PC-9 (cell line): ENCODE measurements around the gene CADM1. TPM values are rescaled to one million over a fixed set of nuclear protein-coding genes. Genes with fewer than 3 reads are reported as not detected.

Experiments used
- BruUV-seq: library from RNA; stranded (reverse); fragments of 400-500 nt; replicated peaks from 2 replicates; lab custom pipeline; 2021; lab: Mats Ljungman, UMichigan
- CTCF ChIA-PET: fragments of 300-600 bp; sonication (Branson Sonifier 250); formaldehyde crosslinking; loops from one replicate; lab custom pipeline; 2022; ENCODE audit warnings: antibody characterized with exemption; lab: Charles Lee
- POLR2A ChIA-PET: fragments of 300-600 bp; sonication (Branson Sonifier 250); formaldehyde crosslinking; loops from one replicate; lab custom pipeline; 2022; ENCODE audit warnings: antibody characterized with exemption; ENCODE audit not compliant: unreplicated experiment; lab: Charles Lee
- DNase-seq, 2 experiments: peaks; one replicate each; pipeline versions ENCODE4 v3.0.0 to v3.0.0-alpha.2; 2015 to 2022; ENCODE audit warnings: mixed read lengths in 1 of 2
- H2AFZ ChIP-seq: fragments of 200-600 bp; sonication (generic); 2 replicates; pipeline ENCODE4 v1.8.1; 2017; ENCODE audit warnings: antibody characterized with exemption
- H3F3A ChIP-seq: fragments of 200-600 bp; sonication (generic); 2 replicates; pipeline ENCODE4 v1.8.1; 2017; ENCODE audit warnings: antibody characterized with exemption, mild to moderate bottlenecking, low read depth; ENCODE audit not compliant: insufficient read depth
- H3K27ac ChIP-seq: fragments of 200-600 bp; sonication (generic); 2 replicates; pipeline ENCODE4 v1.6.1; 2016; ENCODE audit warnings: mixed run types
- H3K27me3 ChIP-seq: fragments of 200-600 bp; sonication (generic); 2 replicates; pipeline ENCODE4 v1.6.1; 2016; ENCODE audit warnings: low read depth, mixed run types; ENCODE audit not compliant: insufficient read depth
- H3K36me3 ChIP-seq: fragments of 200-600 bp; sonication (generic); 2 replicates; pipeline ENCODE4 v1.6.1; 2016; ENCODE audit warnings: low read depth, mixed run types
- H3K4me1 ChIP-seq: fragments of 200-600 bp; sonication (generic); replicated peaks from 2 replicates; pipeline ENCODE4 v1.6.1; 2016; ENCODE audit warnings: mixed run types; ENCODE audit not compliant: insufficient read depth
- H3K4me2 ChIP-seq: fragments of 200-600 bp; sonication (generic); 2 replicates; pipeline ENCODE4 v1.6.1; 2017; ENCODE audit warnings: mixed run types
- H3K4me3 ChIP-seq: fragments of 200-600 bp; sonication (generic); 2 replicates; pipeline ENCODE4 v1.6.1; 2016; ENCODE audit warnings: mixed run types
- H3K79me2 ChIP-seq: fragments of 200-600 bp; sonication (generic); 2 replicates; pipeline ENCODE4 v1.6.1; 2017; ENCODE audit warnings: low read depth, mixed run types
- H3K9me2 ChIP-seq: fragments of 200-600 bp; sonication (generic); 2 replicates; pipeline ENCODE4 v1.8.1; 2017; ENCODE audit warnings: mild to moderate bottlenecking; ENCODE audit not compliant: insufficient read depth
- H3K9me3 ChIP-seq: fragments of 200-600 bp; sonication (generic); 2 replicates; pipeline ENCODE4 v1.8.1; 2016; ENCODE audit warnings: low read depth; ENCODE audit not compliant: insufficient read depth
- H4K20me1 ChIP-seq: fragments of 200-600 bp; sonication (generic); 2 replicates; pipeline ENCODE4 v1.8.1; 2017; ENCODE audit not compliant: insufficient read depth
- EZH2 ChIP-seq: fragments of 200-600 bp; sonication (generic); IDR thresholded peaks from 2 replicates; pipeline ENCODE4 v1.8.0; 2017; ENCODE audit warnings: antibody characterized with exemption, low read depth
- intact Hi-C: fragments of 100-400 bp; cut with micrococcal nuclease; formaldehyde crosslinking; loops from one replicate; pipeline ENCODE4 v1.10.0; 2022; ENCODE audit not compliant: unreplicated experiment
- total RNA-seq: library from RNA; stranded (reverse); gene quantifications from 2 replicates; pipeline ENCODE4 v1.2.3, GENCODE V29; 2021
- TF ChIP-seq, protein P1 (sequence below): fragments of 200-600 bp; sonication (generic); conservative IDR thresholded peaks from 2 replicates; pipeline ENCODE4 v1.6.1; 2017; ENCODE audit warnings: mixed run types, antibody characterized with exemption, mild to moderate bottlenecking, moderate library complexity

Gene CADM1
- total RNA-seq, 1 experiment from 2014 or later = not detected

DNA sequence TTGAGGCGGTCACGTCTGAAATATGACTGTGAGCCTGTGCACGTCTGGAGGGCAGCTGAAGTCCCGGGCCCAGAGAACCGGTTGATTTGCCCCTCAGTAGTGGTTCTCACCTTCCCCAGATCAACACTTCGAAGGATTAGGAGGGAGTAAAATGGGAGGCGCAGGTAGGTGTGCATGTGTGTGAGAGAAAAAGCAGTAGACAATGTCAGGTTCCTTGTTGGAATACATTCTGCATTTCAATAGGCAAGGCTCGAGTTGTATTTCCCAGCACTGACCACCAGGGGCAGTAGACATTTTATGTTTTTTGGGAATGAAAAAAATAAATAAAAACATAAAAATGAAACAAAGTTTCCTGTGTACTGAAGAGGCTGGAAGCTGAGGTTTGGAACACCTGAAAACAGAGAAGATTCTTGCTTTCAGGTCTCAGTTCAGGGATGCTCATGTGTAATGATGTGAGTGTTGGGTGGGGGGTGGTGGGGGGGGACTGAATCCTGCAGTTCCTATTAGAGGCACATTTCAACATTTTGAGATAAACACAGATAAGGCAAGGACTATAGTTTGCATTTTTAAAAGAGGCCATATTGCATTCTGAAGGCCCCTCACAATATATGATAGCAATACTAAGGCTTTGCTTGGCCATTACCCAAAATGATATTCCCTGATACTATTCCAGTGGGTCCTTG lies 333.9 kb downstream of the CADM1 start:
- Histone ChIP-seq H4K20me1 (no peaks in the 10 kb centered on the region), H3K4me1 (no peaks in the 10 kb centered on the region), H3K9me3 (no peaks in the 10 kb centered on the region), H3K9me2 (no peaks in the 10 kb centered on the region), H3K4me3 (no peak overlapping the region), H3K79me2 (no peaks in the 10 kb centered on the region), H3K27ac (no peak overlapping the region), H2AFZ (no peak overlapping the region), H3F3A (no peaks in the 10 kb centered on the region), H3K4me2 (no peak overlapping the region), H3K36me3 (no peaks in the 10 kb centered on the region), H3K27me3 (peaks cover 27% of the 10 kb centered on the region; the same call in 1 of the 2 replicates)
- intact Hi-C loops = no loop called here
- BruUV-seq = no TSS peak
- no peak for DNase-seq
- no peak for TF ChIP-seq EZH2
- TF ChIP-seq, protein P1, sequence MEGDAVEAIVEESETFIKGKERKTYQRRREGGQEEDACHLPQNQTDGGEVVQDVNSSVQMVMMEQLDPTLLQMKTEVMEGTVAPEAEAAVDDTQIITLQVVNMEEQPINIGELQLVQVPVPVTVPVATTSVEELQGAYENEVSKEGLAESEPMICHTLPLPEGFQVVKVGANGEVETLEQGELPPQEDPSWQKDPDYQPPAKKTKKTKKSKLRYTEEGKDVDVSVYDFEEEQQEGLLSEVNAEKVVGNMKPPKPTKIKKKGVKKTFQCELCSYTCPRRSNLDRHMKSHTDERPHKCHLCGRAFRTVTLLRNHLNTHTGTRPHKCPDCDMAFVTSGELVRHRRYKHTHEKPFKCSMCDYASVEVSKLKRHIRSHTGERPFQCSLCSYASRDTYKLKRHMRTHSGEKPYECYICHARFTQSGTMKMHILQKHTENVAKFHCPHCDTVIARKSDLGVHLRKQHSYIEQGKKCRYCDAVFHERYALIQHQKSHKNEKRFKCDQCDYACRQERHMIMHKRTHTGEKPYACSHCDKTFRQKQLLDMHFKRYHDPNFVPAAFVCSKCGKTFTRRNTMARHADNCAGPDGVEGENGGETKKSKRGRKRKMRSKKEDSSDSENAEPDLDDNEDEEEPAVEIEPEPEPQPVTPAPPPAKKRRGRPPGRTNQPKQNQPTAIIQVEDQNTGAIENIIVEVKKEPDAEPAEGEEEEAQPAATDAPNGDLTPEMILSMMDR = peak; percentile 82
- ChIA-PET POLR2A (no interaction called here), CTCF (interaction anchor here (0.6 kb wide), 1 partner anchor 96 kb away, joined by 3 read pairs; no protein-coding TSS in a partner anchor)

DNA sequence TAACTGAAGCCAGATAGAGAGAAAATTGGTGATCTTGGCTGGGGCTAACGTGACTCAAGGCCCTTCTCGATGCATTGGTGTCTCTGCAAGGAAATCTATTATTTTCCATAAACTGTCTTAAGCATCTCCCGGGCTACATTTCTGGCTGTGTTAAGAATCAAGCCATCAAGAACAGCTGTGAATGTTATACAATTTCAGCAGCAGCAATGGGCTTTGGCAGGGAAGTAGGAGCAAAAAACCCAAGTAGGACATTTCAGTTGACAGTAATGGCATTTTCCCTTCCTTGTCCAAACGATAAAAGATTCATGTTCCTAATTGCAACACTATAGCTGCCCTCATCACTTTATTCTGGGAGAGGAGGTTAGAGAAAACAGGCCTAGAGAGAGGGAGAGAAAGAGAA lies 335.0 kb downstream of the CADM1 start:
- CTCF ChIA-PET = no interaction called here
- Histone ChIP-seq H3K9me2 (no peaks in the 10 kb centered on the region), H3K27ac (no peak overlapping the region), H3K9me3 (no peaks in the 10 kb centered on the region), H3K79me2 (no peaks in the 10 kb centered on the region), H4K20me1 (no peaks in the 10 kb centered on the region), H3K4me3 (no peak overlapping the region), H3K4me1 (no peaks in the 10 kb centered on the region), H3K27me3 (peaks cover 32% of the 10 kb centered on the region; the same call in 1 of the 2 replicates), H2AFZ (no peak overlapping the region), H3K4me2 (no peak overlapping the region), H3F3A (no peaks in the 10 kb centered on the region), H3K36me3 (no peaks in the 10 kb centered on the region)
- no peak for DNase-seq
- intact Hi-C loops = no loop called here
- BruUV-seq = no TSS peak
- POLR2A ChIA-PET = no interaction called here
- TF ChIP-seq, protein P1 = no peak
- no peak for TF ChIP-seq EZH2

DNA sequence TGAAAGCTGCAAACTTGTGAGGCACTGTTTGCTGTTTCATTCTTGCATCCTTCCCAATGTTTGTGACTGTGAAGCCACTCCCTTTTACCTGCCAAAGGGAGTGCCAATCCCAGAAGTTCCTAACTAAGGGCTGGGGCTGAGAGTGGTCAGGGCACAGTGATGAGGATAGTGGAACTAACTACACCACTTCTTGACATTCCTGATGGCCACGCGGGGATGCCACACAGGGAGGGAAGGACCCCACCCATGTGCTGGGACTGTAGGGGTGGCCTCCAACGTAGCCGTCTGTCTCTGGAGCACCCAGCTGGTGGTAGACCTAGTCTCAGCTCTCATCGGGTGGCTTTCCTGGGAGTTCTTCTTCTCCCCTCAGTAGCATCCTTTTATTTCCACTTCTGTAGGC lies 335.5 kb downstream of the CADM1 start:
- CTCF ChIA-PET = no interaction called here

More for the DNA sequence above, 335.5 kb downstream of the CADM1 start:
- Histone ChIP-seq H3K9me2 (no peaks in the 10 kb centered on the region), H3K9me3 (no peaks in the 10 kb centered on the region), H3K79me2 (no peaks in the 10 kb centered on the region), H2AFZ (no peak overlapping the region), H3F3A (no peaks in the 10 kb centered on the region), H3K4me3 (no peak overlapping the region), H3K36me3 (no peaks in the 10 kb centered on the region), H3K27me3 (peaks cover 35% of the 10 kb centered on the region; the same call in 1 of the 2 replicates), H3K27ac (no peak overlapping the region), H4K20me1 (no peaks in the 10 kb centered on the region), H3K4me2 (no peak overlapping the region), H3K4me1 (no peaks in the 10 kb centered on the region)
- POLR2A ChIA-PET = no interaction called here
- no TSS peak for BruUV-seq
- intact Hi-C loops = no loop called here
- TF ChIP-seq, protein P1 = no peak
- no peak for TF ChIP-seq EZH2
- DNase-seq = no peak
